HG02981 (cell line): ENCODE measurements around the gene PLEKHM3.
A peak's percentile ranks its signal among the peaks of the same experiment; 100 is the strongest.
"Not testable (repeated sequence)": the region's sequence is repeated elsewhere in the genome, so short reads cannot be mapped to it uniquely, and the experiment has no call there.

Experiments
- ATAC-seq: cut with Tn5 transposase; IDR thresholded peaks from one replicate; pipeline ENCODE4 v1.9.1; 2021; ENCODE audit warnings: mild to moderate bottlenecking, moderate library complexity; ENCODE audit not compliant: unreplicated experiment

Gene PLEKHM3

DNA sequence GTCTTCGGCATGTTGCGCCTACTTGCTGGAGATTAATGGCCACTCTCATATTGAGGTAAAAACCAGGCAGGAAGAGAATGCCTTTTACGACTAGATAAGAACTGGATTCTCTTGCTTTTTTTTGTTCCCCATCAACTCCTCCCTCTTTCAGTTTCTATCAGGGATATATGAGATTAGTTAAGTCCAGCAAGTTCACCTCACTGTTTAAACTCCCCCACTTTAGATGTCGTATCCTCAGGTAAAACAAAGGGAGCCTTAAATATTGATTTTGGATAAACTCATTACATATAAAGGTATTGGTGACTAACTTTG, 98.4 kb downstream of the PLEKHM3 start:
- ATAC-seq, result no peak

DNA sequence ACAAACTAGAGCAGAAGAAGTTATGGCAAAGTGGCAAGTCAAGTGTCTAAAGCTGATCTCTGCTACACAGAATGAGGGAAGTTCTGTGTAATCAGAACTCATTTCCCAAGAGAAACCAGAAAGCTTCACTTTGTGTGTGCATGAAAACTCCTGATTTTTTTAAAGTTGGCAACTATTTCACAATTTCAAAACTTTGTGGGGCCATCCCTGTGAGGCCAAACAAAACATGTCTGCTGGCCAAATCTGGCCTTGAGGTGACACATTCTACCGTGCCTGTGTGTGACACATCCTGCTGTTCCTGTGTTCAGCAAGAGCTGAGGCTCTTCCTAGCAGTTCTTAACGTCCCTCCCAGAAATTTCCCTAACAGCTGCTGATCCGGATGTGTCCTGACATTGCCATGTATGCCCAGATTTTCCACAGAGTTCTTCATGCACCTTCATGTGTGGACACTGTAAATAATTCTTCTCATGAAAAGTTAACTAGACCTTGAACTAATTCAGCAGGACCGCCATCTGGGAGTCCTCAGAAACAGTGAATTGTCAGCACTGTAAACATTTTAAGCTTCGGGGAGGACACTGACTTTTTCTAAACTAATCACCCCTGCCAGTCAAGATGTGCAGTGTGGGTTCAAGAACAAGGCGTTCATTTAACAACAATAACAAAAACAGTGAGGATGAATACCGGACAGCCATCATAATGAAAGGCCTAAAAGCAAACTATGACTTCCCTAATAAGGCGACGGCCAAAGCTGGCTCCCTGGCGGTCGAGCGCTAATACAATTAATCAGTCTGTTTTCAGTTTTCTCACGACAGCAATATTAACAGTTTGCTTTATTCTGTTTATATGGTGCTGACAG, 99.0 kb downstream of the PLEKHM3 start:
- no peak for ATAC-seq

DNA sequence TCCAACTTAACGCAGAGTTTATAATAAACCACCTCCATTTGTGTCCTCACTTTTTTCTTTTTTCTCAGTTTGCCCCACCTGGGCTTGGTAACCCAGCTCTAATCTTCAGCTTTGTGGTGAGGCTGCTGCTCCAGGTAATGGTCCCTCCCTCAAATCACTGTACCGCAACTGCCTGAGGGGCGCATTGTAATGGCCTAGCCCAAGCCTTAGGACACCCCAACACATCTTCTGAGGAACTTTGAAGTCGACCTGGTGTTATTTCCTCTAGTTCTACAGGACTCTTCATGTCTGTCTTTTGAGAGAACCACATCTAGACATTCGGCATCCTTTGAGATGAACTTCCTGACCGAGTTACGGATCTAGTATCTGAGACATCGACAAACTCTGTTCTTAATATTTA, 99.7 kb downstream of the PLEKHM3 start:
- ATAC-seq, result no peak

GRCh38 chr2:207921606-207922005, 103.7 kb downstream of the PLEKHM3 start:
- ATAC-seq, result no peak

DNA sequence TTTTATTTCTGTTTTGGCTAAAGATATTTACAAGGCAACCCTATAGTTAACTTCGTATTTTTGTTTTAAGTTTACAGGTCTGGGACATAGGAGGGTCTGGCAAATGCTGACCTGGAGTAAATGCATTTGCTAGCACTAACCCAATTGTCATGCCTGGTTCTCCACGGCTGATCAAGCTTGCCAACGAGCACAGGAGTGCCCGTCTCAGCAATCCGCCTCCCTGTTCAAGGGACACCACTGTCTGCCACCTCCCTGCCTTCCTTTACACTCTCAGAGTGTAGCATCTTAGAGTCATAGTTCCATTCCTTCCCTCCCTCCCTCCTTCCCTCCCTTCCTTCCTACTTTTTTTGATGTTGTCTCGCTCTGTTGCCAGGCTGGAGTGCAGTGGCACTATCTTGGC, 104.6 kb downstream of the PLEKHM3 start:
- no peak for ATAC-seq

DNA sequence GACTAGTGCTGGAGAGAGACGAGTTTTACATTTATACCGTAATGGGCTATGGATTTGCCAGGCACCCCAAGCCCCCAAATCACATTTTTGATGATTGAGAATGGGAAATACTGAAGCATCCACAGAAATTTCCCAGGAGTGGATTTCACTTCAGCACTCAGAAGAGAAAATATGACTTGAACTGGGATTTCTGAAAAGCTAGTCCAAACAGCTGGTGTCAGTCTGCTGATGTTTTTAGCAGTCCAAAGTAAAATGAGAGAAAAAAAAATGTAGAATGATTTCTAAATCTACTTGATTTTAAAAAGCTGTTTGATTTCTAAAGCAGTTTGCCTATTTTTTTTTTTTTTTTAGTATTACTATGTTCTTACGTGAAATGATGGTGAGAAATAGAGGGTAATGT, 105.0 kb downstream of the PLEKHM3 start:
- no peak for ATAC-seq

GRCh38 chr2:207919164-207919919, 106.0 kb downstream of the PLEKHM3 start:
- no peak for ATAC-seq

- ATAC-seq, result no peak
These were observed 110.6 kb downstream of the PLEKHM3 start for GRCh38 chr2:207914716-207915115.

GRCh38 chr2:207913772-207914358, 111.5 kb downstream of the PLEKHM3 start:
- ATAC-seq, result no peak

- no peak for ATAC-seq
These were observed 113.5 kb downstream of the PLEKHM3 start for GRCh38 chr2:207911856-207912255.

GRCh38 chr2:207911215-207911614, 114.1 kb downstream of the PLEKHM3 start:
- ATAC-seq, result no peak

- ATAC-seq, result not testable (repeated sequence)
These were observed 118.8 kb downstream of the PLEKHM3 start for GRCh38 chr2:207906495-207906894.

- no peak for ATAC-seq
These were observed 119.8 kb downstream of the PLEKHM3 start for GRCh38 chr2:207905546-207905945.

DNA sequence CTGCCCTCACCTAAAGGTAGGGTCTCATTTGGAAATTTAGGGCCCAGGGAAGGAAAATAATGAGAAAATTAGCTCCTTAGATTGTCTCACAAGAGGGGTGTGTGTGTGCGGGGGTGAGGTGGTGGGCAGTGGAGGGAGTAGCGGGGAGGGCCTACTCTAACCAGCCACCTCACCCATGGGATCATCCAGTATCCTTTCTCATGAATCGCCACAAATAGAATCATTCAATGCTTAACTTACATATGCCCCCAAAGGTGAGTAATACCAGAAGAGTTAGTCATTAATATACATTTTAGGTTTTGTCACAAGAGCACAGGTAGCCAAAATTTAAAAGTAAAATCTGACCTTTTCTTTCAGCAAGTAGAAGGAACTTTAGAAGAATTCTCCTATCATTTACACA, 122.1 kb downstream of the PLEKHM3 start:
- peak; percentile 34 for ATAC-seq

GRCh38 chr2:207902821-207903220, 122.5 kb downstream of the PLEKHM3 start:
- ATAC-seq, result no peak

- no peak for ATAC-seq
These were observed 123.5 kb downstream of the PLEKHM3 start for GRCh38 chr2:207901829-207902228.

DNA sequence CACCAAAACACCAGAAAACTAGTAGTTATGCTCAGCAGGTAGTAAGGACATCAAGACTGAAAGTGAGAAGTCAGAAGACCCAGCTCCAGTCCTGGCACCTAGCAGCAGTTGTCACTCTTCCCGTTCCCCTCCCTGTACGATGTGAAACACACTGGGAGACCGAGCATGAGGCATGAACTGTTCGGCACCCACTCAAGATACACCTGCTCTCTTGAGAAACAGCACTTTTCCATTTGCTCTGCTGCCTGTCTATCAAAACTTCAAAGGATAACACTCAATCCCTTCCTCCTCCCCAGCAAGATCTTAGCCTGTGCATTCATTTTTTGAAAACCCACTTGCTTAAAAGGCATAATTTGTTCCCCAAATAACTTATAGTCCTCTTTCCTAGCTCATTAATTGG, 123.9 kb downstream of the PLEKHM3 start:
- no peak for ATAC-seq

DNA sequence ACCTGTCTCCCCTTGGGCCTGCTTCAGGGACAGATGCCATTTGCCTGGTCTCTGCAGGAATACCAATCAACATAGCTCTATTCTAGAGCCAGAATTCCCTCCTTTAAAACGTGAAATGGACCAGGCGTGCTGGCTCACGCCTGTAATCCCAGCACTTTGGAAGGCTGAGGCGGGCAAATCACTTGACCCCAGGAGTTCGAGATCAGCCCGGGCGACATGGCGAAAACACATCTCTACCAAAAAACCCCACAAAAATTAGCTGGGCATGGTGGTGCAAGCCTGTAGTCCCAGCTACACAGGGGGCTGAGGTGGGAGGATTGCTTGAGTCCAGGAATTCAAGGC, 127.0 kb downstream of the PLEKHM3 start:
- no peak for ATAC-seq

- ATAC-seq, result no peak
These were observed 127.6 kb downstream of the PLEKHM3 start for GRCh38 chr2:207897541-207898353.

- ATAC-seq, result no peak
These were observed 128.6 kb downstream of the PLEKHM3 start for GRCh38 chr2:207896525-207897285.
